Stimulated activated CD4-positive, alpha-beta T cell treated with anti-CD3 and anti-CD28 coated beads, Interleukin-15, amount 100 ng/mL, for 1 hour (primary cell): Measurements from ENCODE around the gene DOCK10.
A peak's percentile ranks its signal among the peaks of the same experiment; 100 is the strongest.

ENCODE experiments used
- DNase-seq, 2 donors: peaks; one replicate each; pipeline ENCODE4 v3.0.0-alpha.2; 2020; ENCODE audit warnings: low read depth in 1 of 2, low spot score in 1 of 2

Gene DOCK10

DNA sequence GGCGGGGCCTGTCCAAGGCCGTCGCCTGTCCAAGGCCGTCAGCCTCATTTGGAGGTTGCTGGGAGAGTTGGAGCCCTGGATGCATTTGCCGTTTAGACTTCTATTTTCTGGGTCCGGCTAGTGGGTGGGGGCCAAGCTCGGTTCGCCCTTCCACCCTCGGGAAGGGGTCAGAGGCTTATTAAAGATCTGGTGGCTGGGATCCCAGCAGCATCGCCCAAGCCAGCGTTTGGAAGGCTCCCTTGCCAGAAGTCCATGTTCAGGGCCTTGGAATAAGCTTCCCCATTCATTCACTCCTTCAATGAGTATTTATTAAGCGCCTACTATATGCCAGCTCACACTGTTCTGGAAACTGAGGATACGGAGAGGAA lies 516 bp upstream of the DOCK10 start:
- DNase-seq = no peak

- peak; percentile 22 to 46 for DNase-seq
Measured at GRCh38 chr2:225041207-225041850, 939 bp downstream of the DOCK10 start.

DNA sequence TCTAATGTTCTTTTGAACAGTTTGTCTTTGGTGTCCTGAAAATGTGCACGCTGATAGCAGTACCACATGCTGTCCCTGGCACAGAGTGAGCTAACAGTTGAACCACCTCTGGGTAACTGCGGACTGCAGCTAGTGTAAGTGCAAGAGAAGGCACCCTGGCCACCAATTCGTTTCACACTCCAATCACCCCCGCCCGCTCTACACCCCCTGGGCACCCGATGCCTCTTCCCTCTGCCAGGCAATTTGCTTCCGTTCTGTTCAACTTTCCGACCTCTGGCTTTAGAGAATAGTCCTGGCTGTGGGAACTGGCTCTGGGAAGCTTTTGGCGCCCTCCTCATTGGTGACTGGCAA lies 1.4 kb downstream of the DOCK10 start:
- DNase-seq = peak in 1 of 2 donors; percentile 25

DNA sequence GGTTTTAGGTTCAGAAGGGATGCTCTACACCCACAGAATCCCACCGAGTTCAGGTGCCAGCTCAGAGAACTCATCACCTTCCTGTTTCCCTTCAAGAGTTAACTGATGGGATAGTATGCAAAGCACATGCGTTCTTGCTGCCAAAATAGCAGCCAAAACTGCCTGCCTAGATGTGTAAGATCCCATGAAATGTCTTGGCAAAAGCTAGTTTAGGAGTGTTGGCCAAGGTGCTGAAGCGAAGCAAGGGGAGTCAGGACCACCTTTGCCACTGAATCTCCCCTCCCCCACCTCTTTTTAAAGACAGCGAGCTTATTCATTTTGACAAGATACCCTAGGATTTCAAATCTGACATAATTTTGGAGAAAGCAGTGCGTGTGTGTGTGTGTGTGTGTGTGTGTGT lies 2.1 kb downstream of the DOCK10 start:
- DNase-seq = no peak

GRCh38 chr2:225038231-225038523 lies 4.1 kb downstream of the DOCK10 start:
- DNase-seq = no peak

- no peak for DNase-seq
Measured at GRCh38 chr2:225037415-225038230, 4.6 kb downstream of the DOCK10 start.

DNA sequence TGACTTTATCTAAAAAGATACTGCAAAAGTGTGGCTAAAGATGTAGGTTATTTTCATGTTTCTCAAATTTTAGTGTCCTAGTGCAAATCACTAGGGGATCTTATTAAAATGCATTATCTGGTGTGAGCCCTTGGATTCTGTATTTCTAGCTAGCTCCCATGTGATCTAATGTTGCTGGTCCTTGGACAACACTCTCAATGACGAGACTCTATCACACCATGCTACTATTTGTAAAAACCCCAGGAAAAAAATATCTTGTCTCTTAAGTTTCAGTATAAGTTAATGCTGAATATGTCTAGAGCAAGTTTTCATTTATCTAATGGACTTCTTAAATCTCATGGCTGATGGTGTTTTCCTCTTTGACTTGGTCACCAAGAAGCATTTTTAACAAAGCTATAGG lies 5.8 kb downstream of the DOCK10 start:
- DNase-seq = no peak

DNA sequence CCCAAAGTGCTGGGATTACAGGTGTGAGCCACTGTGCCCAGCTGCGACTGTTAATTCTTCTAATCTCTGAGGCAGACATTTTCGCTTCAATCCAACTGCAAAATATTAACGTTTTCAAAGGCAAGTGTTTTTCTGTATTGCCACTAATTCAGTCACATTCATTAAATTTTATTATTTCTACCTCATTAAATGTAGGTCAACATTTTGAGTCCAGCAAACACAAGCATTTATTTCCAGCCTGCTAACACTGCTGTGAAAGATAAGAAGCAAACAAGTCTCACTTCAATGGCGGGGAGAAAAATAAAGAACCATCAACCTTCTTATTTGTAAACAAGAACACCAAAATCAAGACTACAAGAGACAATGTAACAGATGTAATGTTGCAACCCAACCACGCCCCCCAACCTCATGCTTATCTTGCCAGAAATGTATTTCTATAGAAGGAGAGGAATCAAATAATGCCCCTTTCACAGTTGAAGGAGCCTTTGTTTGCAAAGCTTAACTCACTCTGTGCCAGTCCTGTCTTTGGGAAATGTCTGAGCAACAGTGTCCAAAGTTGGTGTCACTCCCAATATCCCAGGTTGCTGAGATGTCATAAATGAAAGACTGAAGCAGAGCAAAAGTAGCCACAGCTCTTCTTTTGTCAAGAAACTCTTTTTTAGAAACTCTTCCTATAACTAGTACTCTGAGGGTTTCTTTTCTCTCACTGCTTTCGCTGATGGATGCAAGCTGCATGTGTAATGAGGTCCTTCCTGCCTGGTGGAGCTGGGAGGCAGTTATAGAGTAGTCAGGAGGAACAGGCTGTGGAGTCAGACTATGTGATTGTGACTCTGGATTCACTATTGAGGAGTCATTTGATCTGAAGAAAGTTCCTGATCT lies 8.6 kb downstream of the DOCK10 start:
- no peak for DNase-seq

DNA sequence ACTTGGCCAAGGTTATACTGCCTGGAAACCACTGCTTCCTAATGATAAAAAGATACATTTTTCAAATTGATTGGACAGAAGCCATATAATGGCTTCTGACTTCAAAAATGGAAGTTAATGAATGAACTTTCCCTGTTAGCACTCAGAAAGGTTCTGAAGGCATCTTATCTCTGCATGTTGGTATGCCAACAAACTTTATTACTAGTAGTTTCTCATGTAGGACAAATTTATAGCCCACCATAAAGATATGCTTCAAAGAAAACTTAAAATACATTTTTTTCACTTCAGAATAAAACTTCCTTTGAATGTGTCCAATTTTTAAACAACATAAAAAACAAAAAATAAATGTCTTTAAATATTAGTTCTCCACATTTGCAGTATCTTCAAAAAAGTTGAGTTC lies 10.0 kb downstream of the DOCK10 start:
- no peak for DNase-seq

GRCh38 chr2:225031599-225031998 lies 10.7 kb downstream of the DOCK10 start:
- DNase-seq = no peak

- DNase-seq = no peak
Measured at GRCh38 chr2:225030893-225031292, 11.4 kb downstream of the DOCK10 start.

DNA sequence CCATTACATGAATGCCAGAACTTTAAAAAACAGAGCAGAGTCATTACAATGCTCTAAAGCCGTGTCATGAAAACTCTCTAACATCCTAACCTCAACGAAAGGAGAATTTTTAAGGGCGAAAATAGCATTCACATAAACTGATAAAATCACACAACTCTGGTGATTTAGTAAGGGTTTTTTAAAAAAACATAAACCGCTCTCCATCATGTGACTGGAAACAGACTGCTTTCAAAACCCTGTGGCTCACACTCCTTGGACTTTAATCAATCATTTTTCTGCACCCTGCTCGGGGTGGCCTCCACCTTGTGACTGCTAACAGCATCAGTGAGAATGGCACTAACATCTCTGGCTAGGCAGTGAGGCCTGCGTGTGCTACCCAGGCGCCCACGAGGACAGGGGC lies 12.1 kb downstream of the DOCK10 start:
- no peak for DNase-seq

DNA sequence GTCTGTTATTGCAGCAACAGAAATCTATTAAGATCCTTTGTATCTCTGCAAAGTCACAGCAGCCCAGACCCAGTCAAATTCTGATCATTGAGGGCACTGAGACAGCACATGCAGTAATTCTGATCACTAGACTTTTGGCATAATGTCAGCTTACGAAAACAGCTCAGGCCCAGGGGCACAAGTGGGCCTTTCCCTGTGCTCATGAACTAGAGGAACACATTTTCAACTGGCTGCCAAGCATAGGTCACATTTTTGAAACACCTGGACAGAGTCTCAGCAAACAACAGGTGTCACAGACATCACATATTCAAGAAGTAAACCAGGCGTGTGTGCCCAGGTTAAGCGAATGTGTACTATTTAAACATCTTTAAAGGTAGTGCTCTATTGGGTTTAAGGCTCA lies 13.7 kb downstream of the DOCK10 start:
- DNase-seq = no peak

GRCh38 chr2:225027061-225027762 lies 15.1 kb downstream of the DOCK10 start:
- no peak for DNase-seq

- DNase-seq = no peak
Measured at GRCh38 chr2:225025917-225026571, 16.2 kb downstream of the DOCK10 start.

DNA sequence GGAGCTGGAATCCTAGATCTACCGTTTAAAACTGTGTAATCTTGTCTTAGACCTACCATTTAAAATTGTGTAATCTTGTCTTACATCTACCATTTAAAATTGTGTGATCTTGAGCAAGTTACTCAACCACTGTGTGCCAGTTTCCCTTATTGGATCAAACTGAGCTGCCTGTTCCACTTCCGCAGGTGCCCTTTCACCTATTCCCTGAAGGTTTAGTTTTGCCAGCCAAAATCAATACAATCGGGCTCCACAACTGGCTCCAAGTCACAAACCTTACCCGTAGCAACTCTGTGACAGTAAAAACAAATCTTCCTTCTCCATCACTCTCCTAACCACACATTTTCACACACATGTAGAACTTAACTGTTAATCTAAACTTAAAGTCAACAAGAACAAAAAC lies 20.1 kb downstream of the DOCK10 start:
- DNase-seq = no peak

GRCh38 chr2:225020168-225020849 lies 22.0 kb downstream of the DOCK10 start:
- no peak for DNase-seq

- no peak for DNase-seq
Measured at GRCh38 chr2:225019105-225019504, 23.2 kb downstream of the DOCK10 start.

GRCh38 chr2:225017713-225018112 lies 24.6 kb downstream of the DOCK10 start:
- DNase-seq = no peak

GRCh38 chr2:225017098-225017685 lies 25.1 kb downstream of the DOCK10 start:
- DNase-seq = no peak
